Measurements from ENCODE around the gene DGKZ.

Gene DGKZ

DNA sequence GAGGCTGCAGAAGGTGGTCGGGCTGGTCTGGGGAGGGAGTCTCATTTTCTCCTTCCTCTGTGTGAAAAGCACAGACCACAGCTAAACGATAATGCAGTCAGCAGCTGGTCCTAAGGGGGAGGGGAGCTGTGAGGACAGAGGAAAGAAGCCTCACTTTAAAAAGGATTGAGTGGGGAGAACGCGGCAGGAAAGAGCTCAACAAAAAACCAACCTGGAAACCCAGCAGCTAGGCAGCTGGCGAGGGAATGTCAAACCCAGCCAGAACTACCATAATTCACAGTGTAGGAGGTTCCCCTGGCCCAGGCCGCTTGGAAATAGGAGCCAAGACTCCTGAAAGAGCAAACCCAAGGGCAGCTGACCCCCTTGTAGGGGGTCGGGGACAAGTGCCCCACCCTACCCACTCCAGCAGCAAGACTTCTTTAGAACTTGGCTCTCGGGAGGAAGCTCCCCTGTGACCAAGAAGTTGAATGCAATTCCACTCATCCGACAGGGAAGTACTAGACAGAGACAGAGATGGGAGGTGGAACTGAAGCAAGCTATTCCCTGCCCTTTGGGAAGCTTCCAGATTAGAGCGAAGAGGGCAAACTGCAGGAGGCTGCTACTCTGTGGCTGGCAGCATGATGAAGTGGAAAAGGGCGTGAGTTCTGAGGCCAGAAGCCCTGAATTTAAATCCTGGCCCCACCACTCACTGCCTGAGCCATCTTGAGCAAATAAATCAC, 16.5 kb upstream of the DGKZ start:
- H3K27ac ChIP-seq, result no peak overlapping the region
- no peak for TF ChIP-seq ZFX (IDR thresholded peaks at IDR 0.05)
- TF ChIP-seq, protein P1, sequence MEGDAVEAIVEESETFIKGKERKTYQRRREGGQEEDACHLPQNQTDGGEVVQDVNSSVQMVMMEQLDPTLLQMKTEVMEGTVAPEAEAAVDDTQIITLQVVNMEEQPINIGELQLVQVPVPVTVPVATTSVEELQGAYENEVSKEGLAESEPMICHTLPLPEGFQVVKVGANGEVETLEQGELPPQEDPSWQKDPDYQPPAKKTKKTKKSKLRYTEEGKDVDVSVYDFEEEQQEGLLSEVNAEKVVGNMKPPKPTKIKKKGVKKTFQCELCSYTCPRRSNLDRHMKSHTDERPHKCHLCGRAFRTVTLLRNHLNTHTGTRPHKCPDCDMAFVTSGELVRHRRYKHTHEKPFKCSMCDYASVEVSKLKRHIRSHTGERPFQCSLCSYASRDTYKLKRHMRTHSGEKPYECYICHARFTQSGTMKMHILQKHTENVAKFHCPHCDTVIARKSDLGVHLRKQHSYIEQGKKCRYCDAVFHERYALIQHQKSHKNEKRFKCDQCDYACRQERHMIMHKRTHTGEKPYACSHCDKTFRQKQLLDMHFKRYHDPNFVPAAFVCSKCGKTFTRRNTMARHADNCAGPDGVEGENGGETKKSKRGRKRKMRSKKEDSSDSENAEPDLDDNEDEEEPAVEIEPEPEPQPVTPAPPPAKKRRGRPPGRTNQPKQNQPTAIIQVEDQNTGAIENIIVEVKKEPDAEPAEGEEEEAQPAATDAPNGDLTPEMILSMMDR (conservative IDR thresholded peaks at IDR 0.05), result no peak

DNA sequence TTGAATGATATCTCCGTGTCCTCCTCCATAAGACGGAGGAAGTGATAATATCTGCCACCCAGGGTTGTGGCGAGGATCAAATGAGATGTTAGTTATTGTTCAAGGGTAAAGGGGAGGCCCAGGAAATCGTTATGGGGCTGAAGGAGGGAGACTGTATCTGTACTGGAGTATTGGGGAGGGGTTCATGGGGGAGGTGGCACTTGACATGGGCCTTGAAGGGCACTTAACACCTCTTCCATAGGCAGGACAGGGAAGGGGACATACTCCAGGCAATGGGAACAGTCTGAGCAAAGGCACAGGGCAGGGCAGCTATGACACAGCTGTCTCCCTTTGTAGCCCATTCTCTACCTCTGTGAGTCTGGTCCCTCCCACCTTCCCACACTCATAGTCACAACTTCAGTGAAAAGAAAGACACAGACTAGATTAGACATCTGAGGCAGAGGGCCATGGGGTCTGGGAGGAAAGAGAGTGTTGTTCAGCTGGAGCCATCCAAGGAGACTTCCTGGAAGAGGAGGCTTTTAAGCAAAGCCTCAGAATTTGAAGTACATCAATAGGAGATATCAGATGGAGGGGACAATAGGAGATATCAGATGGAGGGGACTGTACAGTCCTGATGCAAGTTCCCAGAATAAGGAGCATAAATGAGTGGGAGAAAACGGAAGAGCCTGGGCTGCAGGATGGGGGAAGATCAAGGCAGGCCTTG, 15.8 kb upstream of the DGKZ start:
- H3K27ac ChIP-seq, result no peak overlapping the region
- TF ChIP-seq, protein P1 (conservative IDR thresholded peaks at IDR 0.05), result no peak
- no peak for TF ChIP-seq ZFX (IDR thresholded peaks at IDR 0.05)

DNA sequence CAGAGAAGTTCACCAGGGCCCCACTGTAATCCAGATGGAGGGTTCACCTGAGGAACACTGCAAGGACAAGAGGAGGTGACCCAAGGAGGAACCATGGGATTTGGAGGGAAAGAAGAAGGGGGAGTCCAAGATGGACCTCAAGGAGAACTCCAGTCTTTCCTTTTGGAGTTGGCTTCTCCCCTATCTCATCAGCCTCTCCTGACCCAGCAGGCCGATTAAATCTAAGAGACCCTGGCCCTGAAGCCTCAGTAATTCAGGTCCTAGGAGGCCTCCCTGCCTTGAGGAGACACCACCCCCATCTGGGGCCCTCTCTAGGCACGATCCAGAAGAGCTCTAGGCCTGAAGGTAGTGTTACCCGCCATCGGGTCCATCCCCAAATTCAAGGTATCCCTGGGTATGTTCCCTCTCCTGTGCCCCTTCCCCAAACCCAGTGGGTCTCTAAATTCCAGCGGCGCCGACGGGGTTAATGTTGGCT, 15.1 kb upstream of the DGKZ start:
- TF ChIP-seq, protein P1 (conservative IDR thresholded peaks at IDR 0.05), result no peak
- no peak for TF ChIP-seq ZFX (IDR thresholded peaks at IDR 0.05)
- no peak overlapping the region for H3K27ac ChIP-seq

DNA sequence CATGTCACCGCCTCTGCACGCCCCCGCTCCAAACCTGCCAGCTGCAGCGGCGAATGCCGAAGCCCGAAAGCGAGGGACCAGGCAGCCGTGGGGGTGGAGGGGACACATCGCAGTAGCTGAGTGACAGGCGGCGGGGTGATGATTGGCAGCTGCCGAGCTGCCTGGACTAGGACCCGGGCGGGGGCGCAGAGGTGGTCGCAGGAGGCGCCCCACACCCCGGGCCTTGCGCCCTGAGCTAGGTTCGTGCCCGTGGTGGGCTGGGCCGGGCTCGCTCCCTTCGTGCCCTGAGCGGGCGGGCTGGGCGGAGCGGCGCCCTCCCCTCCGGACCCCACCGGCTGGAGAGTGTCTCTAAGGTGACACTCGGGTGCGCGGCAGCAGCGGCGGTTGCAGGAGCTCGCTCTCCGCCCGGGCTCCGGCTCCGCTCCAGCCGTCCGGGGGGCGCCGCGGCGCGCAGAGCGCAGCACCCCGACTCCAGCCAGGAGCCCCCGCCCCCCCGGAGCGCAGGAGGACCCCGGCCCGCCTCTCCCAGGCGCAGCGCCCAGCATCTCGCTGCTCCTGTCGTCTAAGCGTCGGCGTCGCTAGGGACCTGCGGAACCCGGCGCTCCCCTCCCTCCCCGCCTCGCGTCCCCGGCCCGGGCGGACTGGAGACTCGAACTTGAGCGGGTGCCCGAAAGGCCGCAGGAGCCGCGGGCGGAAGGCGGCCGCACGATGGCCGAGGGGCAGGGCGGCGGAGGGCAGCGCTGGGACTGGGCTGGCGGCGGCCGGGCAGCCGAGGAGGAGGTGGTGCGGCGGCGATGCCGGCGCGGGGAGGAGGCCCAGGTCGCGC, 14.5 kb upstream of the DGKZ start:
- no peak overlapping the region for H3K27ac ChIP-seq
- TF ChIP-seq, protein P1 (conservative IDR thresholded peaks at IDR 0.05), result no peak
- no peak for TF ChIP-seq ZFX (IDR thresholded peaks at IDR 0.05)

DNA sequence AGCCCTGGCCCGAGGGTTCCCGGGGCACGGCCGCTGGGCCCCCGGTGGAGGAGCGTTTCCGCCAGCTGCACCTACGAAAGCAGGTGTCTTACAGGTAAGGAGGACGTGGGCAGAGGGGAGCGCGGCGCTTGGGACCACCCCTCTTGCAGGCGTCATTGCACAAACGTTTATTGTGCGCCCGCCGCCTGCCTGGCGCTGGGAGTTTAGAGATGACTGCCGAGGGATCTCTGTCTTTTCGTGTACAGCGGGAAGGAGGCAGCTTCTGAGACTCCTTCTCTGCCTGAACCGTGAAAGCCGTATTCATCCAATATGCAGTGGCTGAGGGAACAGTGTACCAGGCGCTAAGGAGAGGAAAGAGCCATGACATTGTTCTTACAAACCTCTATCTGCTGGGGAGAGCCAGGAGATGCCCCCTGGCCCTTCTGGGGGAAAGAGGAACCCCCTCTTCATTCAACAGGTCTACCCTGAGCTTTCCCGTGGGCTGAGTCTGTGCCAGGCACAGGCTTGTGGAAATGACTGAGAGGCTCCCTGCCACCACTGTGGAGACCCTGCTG, 13.8 kb upstream of the DGKZ start:
- TF ChIP-seq ZFX (IDR thresholded peaks at IDR 0.05), result no peak
- TF ChIP-seq, protein P1 (conservative IDR thresholded peaks at IDR 0.05), result no peak
- no peak overlapping the region for H3K27ac ChIP-seq

DNA sequence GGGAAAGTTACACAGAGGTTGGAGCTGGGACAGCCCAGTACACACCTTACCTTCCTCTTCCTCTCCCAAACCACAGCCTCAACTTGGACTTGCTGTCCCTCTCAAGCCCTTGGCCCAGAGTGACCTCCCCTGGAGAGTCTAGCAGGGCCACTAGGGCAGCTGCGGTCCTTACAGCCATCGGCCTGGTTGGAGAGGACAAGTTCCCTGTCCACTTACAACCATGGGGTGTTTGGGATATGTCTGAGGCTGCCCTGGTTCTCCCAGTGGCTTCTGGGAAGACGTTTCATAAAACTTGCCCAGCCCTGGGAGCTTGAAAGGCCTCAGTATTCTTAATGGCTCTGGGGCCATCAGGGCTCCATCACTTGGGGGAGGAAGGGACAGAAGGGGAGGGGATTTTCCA, 13.1 kb upstream of the DGKZ start:
- no peak overlapping the region for H3K27ac ChIP-seq
- TF ChIP-seq, protein P1 (conservative IDR thresholded peaks at IDR 0.05), result no peak
- TF ChIP-seq ZFX (IDR thresholded peaks at IDR 0.05), result no peak
